Measurements from ENCODE around the gene PDLIM4.

GRCh38 chr5:132260051-132260450, 2.6 kb downstream of the PDLIM4 start:
- TF ChIP-seq CTCF (conservative IDR thresholded peaks at IDR 0.05): no peak
- no peak for TF ChIP-seq EZH2 (IDR thresholded peaks at IDR 0.05; ENCODE audit: low read depth)
